ENCODE measurements around the gene ZNF710. TPM values are rescaled to one million over a fixed set of nuclear protein-coding genes. Genes with fewer than 3 reads are reported as not detected.
A peak's percentile ranks its signal among the peaks of the same experiment; 100 is the strongest.

ZNF710 gene
- total and polyA plus RNA-seq, 2 of the 8 experiments (the other 6 are each of a cell fraction or from before 2014, with no cell fraction given): 10.5 to 24.0 TPM

DNA sequence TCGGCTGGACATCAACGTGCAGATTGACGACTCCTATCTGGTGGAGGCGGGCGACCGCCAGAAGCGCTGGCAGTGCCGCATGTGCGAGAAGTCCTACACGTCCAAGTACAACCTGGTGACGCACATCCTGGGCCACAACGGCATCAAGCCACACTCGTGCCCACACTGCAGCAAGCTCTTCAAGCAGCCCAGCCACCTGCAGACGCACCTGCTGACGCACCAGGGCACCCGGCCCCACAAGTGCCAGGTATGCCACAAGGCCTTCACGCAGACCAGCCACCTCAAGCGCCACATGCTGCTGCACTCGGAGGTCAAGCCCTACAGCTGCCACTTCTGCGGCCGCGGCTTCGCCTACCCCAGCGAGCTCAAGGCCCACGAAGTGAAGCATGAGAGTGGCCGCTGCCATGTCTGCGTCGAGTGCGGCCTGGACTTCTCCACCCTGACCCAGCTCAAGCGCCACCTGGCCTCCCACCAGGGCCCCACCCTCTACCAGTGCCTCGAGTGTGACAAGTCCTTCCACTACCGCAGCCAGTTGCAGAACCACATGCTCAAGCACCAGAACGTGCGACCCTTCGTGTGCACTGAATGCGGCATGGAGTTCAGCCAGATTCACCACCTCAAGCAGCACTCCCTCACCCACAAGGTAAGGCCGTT is 67.0 kb downstream of the ZNF710 start:
- H3K4me1 ChIP-seq (replicated peaks in 1 of 4; ENCODE audit: control insufficient read depth in 3 of 4, insufficient read depth in 4 of 4, low read length in 3 of 4): peaks cover 0 to 20% (median 17%) of the 10 kb centered on the region in 4 experiments; a peak in 6 of 7 replicates
- no peak overlapping the region for H3K18ac ChIP-seq (ENCODE audit: extremely low read depth, low read length)
- no peak for TF ChIP-seq BACH1 (IDR thresholded peaks at IDR 0.05; ENCODE audit: low read length)
- TF ChIP-seq, protein P1, sequence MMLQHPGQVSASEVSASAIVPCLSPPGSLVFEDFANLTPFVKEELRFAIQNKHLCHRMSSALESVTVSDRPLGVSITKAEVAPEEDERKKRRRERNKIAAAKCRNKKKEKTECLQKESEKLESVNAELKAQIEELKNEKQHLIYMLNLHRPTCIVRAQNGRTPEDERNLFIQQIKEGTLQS (IDR thresholded peaks at IDR 0.05; ENCODE audit: insufficient read depth, low read depth, low read length): no peak
- no peak for TF ChIP-seq SUZ12 (IDR thresholded peaks at IDR 0.05; ENCODE audit: low read length)
- TF ChIP-seq CHD1 (IDR thresholded peaks at IDR 0.05; ENCODE audit: low read depth, low read length): no peak
- no peak for TF ChIP-seq EP300 (IDR thresholded peaks at IDR 0.05; ENCODE audit: borderline replicate concordance in 1 of 2, low read depth in 2 of 2, low read length in 2 of 2)
- TF ChIP-seq HDAC2 (IDR thresholded peaks at IDR 0.05; ENCODE audit: borderline replicate concordance in 1 of 2, low read depth in 2 of 2, low read length in 2 of 2): no peak
- TF ChIP-seq TAF1 (IDR thresholded peaks at IDR 0.05; ENCODE audit: low read depth, low read length): no peak
- TF ChIP-seq RBBP5 (IDR thresholded peaks at IDR 0.05; ENCODE audit: borderline replicate concordance, low read depth, low read length): no peak
- no peak for TF ChIP-seq CEBPB (IDR thresholded peaks at IDR 0.05; ENCODE audit: low read depth, low read length)
- no peak for TF ChIP-seq CTBP2 (IDR thresholded peaks at IDR 0.05; ENCODE audit: borderline replicate concordance, insufficient read depth, insufficient read length, low read length)
- TF ChIP-seq TAF7 (optimal IDR thresholded peaks at IDR 0.05; ENCODE audit: borderline replicate concordance, low read depth, low read length): no peak

More for the DNA sequence above, 67.0 kb downstream of the ZNF710 start:
- Histone ChIP-seq H3K23me2 (ENCODE audit: low read depth, low read length) (no peaks in the 10 kb centered on the region), H3K79me2 (ENCODE audit: control insufficient read depth in 1 of 2, insufficient read depth in 2 of 2, low read length in 2 of 2) (peaks cover 0 to 2% of the 10 kb centered on the region in 2 experiments; a peak in 2 of 4 replicates), H2BK20ac (ENCODE audit: low read length) (no peak overlapping the region), H2BK12ac (ENCODE audit: low read depth, low read length) (no peak overlapping the region), H3K27ac (ENCODE audit: low read depth, low read length) (no peak overlapping the region), H4K20me1 (replicated peaks in 1 of 2; ENCODE audit: control insufficient read depth in 1 of 2, insufficient read depth in 2 of 2, low read length in 2 of 2) (peaks cover 0 to 2% of the 10 kb centered on the region in 2 experiments), H3K23ac (ENCODE audit: insufficient read length) (no peak overlapping the region), H2AK5ac (ENCODE audit: low read depth, low read length) (no peak overlapping the region), H3K9ac (replicated peaks in 1 of 4; ENCODE audit: extremely low read depth in 1 of 4, low read depth in 3 of 4, low read length in 3 of 4) (no peak overlapping the region), H3K4me3 (ENCODE audit: extremely low read depth in 1 of 4, insufficient read depth in 2 of 4, low read depth in 3 of 4, low read length in 4 of 4) (no peak overlapping the region), H3K27me3 (replicated peaks in 1 of 4; ENCODE audit: control insufficient read depth in 3 of 4, extremely low read depth in 1 of 4, insufficient read depth in 3 of 4, low read length in 3 of 4) (no peaks in the 10 kb centered on the region), H2BK5ac (ENCODE audit: low read depth, low read length) (no peak overlapping the region; the same call in 1 of the 2 replicates), H3K9me3 (ENCODE audit: insufficient read depth in 2 of 2, low read depth in 1 of 2, low read length in 1 of 2) (no peaks in the 10 kb centered on the region), H4K91ac (replicated peaks; ENCODE audit: insufficient read length, low read length) (no peak overlapping the region), H3K4ac (replicated peaks; ENCODE audit: insufficient read length, low read depth, low read length) (no peak overlapping the region), H4K8ac (ENCODE audit: extremely low read depth, insufficient read depth, low read length) (peak overlapping the region; percentile 38; the same call in 1 of the 2 replicates), H2BK15ac (ENCODE audit: low read length) (no peak overlapping the region), H3K36me3 (ENCODE audit: control insufficient read depth in 2 of 4, insufficient read depth in 4 of 4, low read length in 3 of 4) (peaks cover 0 to 9% (median 1%) of the 10 kb centered on the region in 4 experiments; a peak in 2 of 8 replicates), H3K56ac (replicated peaks; ENCODE audit: insufficient read length, low read depth, low read length) (no peak overlapping the region), H2BK120ac (replicated peaks; ENCODE audit: low read depth, low read length) (no peak overlapping the region), H4K5ac (ENCODE audit: insufficient read length, low read depth, low read length) (no peak overlapping the region), H3K79me1 (ENCODE audit: low read depth, low read length) (0 out of 2 replicates have a peak, but pooled peaks cover 2% of the 10 kb centered on the region), H2AFZ (ENCODE audit: low read length) (no peak overlapping the region), H3K4me2 (ENCODE audit: insufficient read depth in 1 of 2, low read depth in 2 of 2, low read length in 2 of 2) (no peak overlapping the region), H3K14ac (ENCODE audit: insufficient read length) (no peak overlapping the region)
- ChIA-PET CTCF (ENCODE audit: partially characterized antibody) (interaction anchor here (0.7 to 2.2 kb wide), 7 partner anchors 16 to 169 kb away, joined by 3 to 8 read pairs (median 3); no protein-coding TSS in a partner anchor), POLR2A (ENCODE audit: partially characterized antibody) (interaction anchor here (1.4 kb wide), 1 partner anchor 68 kb away, joined by 4 read pairs; no protein-coding TSS in a partner anchor)
- WGBS, 2 experiments (ENCODE audit: extremely low coverage in 1 of 2, insufficient coverage in 1 of 2, insufficient read length in 1 of 2, insufficient replicate concordance in 2 of 2, low coverage in 1 of 2, low lambda C conversion rate in 2 of 2, missing lambda C conversion rate in 1 of 2): 94% methylated on average over 37 of the region's 37 CpGs; no CpG with 5 or more reads in 1 of the 2 experiments
- FAIRE-seq: no peak
- DNase-seq (ENCODE audit: low read depth in 1 of 2, low spot score in 2 of 2): no peak

Data from H1 (cell line).